HepG2 (cell line): ENCODE results near the gene DCAF6. TPM values are rescaled to one million over a fixed set of nuclear protein-coding genes. Genes with fewer than 3 reads are reported as not detected.

Source experiments
- ADNP ChIP-seq: sonication (generic); formaldehyde crosslinking; IDR thresholded peaks from 2 replicates; pipeline ENCODE4 v1.4.0; 2020; ENCODE audit warnings: missing genetic modification reagents
- CCAR2 ChIP-seq: fragments of 200-400 bp; formaldehyde crosslinking; optimal IDR thresholded peaks from 2 replicates; pipeline ENCODE3; 2018; ENCODE audit warnings: low read depth, mild to moderate bottlenecking, low read length, moderate library complexity
- CHD2 ChIP-seq: IDR thresholded peaks from 2 replicates; pipeline ENCODE4 v1.6.1; 2011; ENCODE audit warnings: low read depth, low read length, improper control_type of control experiment
- HDAC2 ChIP-seq: sonication (generic); formaldehyde crosslinking; IDR thresholded peaks from 2 replicates; pipeline ENCODE4 v1.4.0; 2020; ENCODE audit warnings: missing genetic modification reagents
- KAT2B ChIP-seq: fragments of 150-350 bp; IDR thresholded peaks from 2 replicates; pipeline ENCODE4 v1.6.1; 2014; ENCODE audit warnings: low read depth, low read length, borderline replicate concordance
- PHF21A ChIP-seq: sonication (generic); formaldehyde crosslinking; IDR thresholded peaks from 2 replicates; pipeline ENCODE4 v1.5.0; 2020; ENCODE audit warnings: mild to moderate bottlenecking, missing genetic modification reagents
- REPIN1 ChIP-seq: sonication (generic); formaldehyde crosslinking; IDR thresholded peaks from 2 replicates; pipeline ENCODE4 v1.8.0; 2022; ENCODE audit warnings: missing genetic modification reagents, low read depth, mild to moderate bottlenecking, borderline replicate concordance
- ZNF180 ChIP-seq: sonication (generic); formaldehyde crosslinking; IDR thresholded peaks from 2 replicates; pipeline ENCODE4 v1.4.0; 2020; ENCODE audit warnings: low read depth, missing genetic modification reagents, borderline replicate concordance
- ZNF496 ChIP-seq: sonication (generic); formaldehyde crosslinking; IDR thresholded peaks from 2 replicates; pipeline ENCODE4 v1.8.1; 2023; ENCODE audit warnings: mild to moderate bottlenecking, moderate library complexity, missing genetic modification reagents; ENCODE audit not compliant: insufficient replicate concordance
- ZSCAN21 ChIP-seq: sonication (generic); formaldehyde crosslinking; IDR thresholded peaks from 2 replicates; pipeline ENCODE4 v1.8.0; 2022; ENCODE audit warnings: mild to moderate bottlenecking, missing genetic modification reagents, moderate library complexity, borderline replicate concordance
- ZZZ3 ChIP-seq: sonication (generic); formaldehyde crosslinking; IDR thresholded peaks from 2 replicates; pipeline ENCODE4 v1.4.0; 2020; ENCODE audit warnings: missing genetic modification reagents, mild to moderate bottlenecking, borderline replicate concordance
- polyA plus RNA-seq, 8 experiments: library from polyadenylated mRNA; depleted of rRNA in 3 of 8; stranded (reverse) in 7 of 8; unstranded in 1 of 8; fragments of >200 nt; fragmentation: Illumina TruSeq in 4 of 8; extraction: Trizol in 4 of 8; gene quantifications; 2 replicates each; pipeline versions ENCODE4 v1.2.1 to v1.2.3, GENCODE V29; 2011 to 2016; ENCODE audit warnings: low read depth in 4 of 8, missing spikeins in 1 of 8, mixed read lengths in 1 of 8; ENCODE audit not compliant: insufficient read depth in 1 of 8
- total RNA-seq, 5 experiments: library from RNA; depleted of rRNA; stranded (reverse); fragments of >200 nt; fragmentation: Illumina TruSeq; extraction: Trizol; gene quantifications; 2 replicates each; pipeline ENCODE4 v1.2.3, GENCODE V29; 2016; ENCODE audit warnings: low read depth in 1 of 5
- TF ChIP-seq, protein P1 (sequence below): sonication (generic); formaldehyde crosslinking; conservative IDR thresholded peaks from 2 replicates; pipeline ENCODE4 v1.4.0; 2020; ENCODE audit warnings: missing genetic modification reagents
- TF ChIP-seq, protein P2 (sequence below): fragments of 450-650 bp; IDR thresholded peaks from 2 replicates; pipeline ENCODE4 v1.6.1; 2017; ENCODE audit warnings: mild to moderate bottlenecking
- TF ChIP-seq, protein P3 (sequence below), 2 experiments: sonication (generic) in 1 of 2; formaldehyde crosslinking in 1 of 2; IDR thresholded peaks; 2 replicates each; pipeline versions ENCODE4 v1.4.0 to v1.6.1; 2016 to 2020; ENCODE audit warnings: borderline replicate concordance in 1 of 2, low read depth in 1 of 2, mild to moderate bottlenecking in 1 of 2, missing genetic modification reagents in 1 of 2
- TF ChIP-seq, protein P4 (sequence below): sonication (generic); formaldehyde crosslinking; IDR thresholded peaks from 2 replicates; pipeline ENCODE4; 2020; ENCODE audit warnings: missing genetic modification reagents, mild to moderate bottlenecking, borderline replicate concordance

The DCAF6 gene
- total and polyA plus RNA-seq, 2 of the 13 experiments (the other 11 are each of a cell fraction or from before 2014, with no cell fraction given): 24.7 to 33.7 TPM

DNA sequence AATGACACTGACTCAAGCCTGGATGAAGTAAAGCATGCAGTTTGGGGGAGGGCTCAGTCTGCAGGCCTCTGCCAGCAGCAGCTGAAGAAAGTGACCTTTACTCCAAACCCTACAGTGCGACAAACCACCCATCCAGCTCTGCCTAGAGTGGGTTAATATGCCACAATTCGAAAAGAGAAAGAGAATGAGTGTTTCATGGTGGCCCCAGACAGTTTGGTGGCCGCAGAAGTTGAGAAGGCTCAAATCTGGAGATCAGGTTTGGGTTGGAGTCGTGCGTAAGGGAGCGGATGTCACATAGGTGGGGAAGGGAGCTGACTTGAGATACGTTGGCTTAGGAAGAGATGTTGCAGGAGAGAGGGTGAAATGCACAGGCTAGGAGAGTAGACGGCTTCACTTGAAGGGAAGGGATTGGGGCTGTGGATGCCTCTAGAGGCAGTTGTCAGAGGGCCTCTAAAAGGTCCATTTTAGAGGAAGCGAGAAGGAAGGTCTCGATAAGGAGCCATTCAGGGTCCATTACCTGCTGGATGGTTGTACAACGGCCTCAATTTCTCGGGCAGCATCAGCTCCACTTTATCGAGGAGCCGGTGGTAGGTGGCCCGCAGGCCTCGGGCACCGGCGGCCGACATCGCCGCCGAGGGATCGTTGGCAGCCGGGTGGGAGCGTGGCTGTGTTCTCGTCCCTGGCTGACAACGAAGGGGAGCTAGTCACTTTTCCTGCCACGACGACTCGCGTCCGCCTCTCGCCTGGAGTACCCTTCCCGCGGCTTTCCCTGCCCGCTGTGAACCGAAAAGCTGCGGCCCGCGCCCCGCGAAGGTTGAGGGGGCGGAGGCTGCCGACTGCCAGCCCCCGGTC is 1.0 kb upstream of the DCAF6 start (continued):
- TF ChIP-seq PHF21A (CRISPR knock-in tag) (peak; percentile 24), ZSCAN21 (no peak; the same call in 1 of the 2 replicates), ZNF180 (CRISPR knock-in tag) (no peak), CHD2 (no peak), REPIN1 (CRISPR knock-in tag) (no peak), KAT2B (no peak), ZZZ3 (no peak), HDAC2 (CRISPR knock-in tag) (peak; percentile 26; the same call in 1 of the 2 replicates), CCAR2 (no peak), ADNP (CRISPR knock-in tag) (no peak), ZNF496 (CRISPR knock-in tag) (no peak)
- TF ChIP-seq, protein P1, sequence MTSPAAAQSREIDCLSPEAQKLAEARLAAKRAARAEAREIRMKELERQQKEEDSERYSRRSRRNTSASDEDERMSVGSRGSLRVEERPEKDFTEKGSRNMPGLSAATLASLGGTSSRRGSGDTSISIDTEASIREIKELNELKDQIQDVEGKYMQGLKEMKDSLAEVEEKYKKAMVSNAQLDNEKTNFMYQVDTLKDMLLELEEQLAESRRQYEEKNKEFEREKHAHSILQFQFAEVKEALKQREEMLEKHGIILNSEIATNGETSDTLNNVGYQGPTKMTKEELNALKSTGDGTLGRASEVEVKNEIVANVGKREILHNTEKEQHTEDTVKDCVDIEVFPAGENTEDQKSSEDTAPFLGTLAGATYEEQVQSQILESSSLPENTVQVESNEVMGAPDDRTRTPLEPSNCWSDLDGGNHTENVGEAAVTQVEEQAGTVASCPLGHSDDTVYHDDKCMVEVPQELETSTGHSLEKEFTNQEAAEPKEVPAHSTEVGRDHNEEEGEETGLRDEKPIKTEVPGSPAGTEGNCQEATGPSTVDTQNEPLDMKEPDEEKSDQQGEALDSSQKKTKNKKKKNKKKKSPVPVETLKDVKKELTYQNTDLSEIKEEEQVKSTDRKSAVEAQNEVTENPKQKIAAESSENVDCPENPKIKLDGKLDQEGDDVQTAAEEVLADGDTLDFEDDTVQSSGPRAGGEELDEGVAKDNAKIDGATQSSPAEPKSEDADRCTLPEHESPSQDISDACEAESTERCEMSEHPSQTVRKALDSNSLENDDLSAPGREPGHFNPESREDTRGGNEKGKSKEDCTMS: no peak
- TF ChIP-seq, protein P2, sequence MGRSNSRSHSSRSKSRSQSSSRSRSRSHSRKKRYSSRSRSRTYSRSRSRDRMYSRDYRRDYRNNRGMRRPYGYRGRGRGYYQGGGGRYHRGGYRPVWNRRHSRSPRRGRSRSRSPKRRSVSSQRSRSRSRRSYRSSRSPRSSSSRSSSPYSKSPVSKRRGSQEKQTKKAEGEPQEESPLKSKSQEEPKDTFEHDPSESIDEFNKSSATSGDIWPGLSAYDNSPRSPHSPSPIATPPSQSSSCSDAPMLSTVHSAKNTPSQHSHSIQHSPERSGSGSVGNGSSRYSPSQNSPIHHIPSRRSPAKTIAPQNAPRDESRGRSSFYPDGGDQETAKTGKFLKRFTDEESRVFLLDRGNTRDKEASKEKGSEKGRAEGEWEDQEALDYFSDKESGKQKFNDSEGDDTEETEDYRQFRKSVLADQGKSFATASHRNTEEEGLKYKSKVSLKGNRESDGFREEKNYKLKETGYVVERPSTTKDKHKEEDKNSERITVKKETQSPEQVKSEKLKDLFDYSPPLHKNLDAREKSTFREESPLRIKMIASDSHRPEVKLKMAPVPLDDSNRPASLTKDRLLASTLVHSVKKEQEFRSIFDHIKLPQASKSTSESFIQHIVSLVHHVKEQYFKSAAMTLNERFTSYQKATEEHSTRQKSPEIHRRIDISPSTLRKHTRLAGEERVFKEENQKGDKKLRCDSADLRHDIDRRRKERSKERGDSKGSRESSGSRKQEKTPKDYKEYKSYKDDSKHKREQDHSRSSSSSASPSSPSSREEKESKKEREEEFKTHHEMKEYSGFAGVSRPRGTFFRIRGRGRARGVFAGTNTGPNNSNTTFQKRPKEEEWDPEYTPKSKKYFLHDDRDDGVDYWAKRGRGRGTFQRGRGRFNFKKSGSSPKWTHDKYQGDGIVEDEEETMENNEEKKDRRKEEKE: no peak
- TF ChIP-seq, protein P3, sequence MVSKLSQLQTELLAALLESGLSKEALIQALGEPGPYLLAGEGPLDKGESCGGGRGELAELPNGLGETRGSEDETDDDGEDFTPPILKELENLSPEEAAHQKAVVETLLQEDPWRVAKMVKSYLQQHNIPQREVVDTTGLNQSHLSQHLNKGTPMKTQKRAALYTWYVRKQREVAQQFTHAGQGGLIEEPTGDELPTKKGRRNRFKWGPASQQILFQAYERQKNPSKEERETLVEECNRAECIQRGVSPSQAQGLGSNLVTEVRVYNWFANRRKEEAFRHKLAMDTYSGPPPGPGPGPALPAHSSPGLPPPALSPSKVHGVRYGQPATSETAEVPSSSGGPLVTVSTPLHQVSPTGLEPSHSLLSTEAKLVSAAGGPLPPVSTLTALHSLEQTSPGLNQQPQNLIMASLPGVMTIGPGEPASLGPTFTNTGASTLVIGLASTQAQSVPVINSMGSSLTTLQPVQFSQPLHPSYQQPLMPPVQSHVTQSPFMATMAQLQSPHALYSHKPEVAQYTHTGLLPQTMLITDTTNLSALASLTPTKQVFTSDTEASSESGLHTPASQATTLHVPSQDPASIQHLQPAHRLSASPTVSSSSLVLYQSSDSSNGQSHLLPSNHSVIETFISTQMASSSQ (IDR thresholded peaks at IDR 0.05; ENCODE audit: low read depth): no peak
- TF ChIP-seq, protein P3 (CRISPR knock-in tag; IDR thresholded peaks at IDR 0.05; ENCODE audit: borderline replicate concordance): no peak
- TF ChIP-seq, protein P4, sequence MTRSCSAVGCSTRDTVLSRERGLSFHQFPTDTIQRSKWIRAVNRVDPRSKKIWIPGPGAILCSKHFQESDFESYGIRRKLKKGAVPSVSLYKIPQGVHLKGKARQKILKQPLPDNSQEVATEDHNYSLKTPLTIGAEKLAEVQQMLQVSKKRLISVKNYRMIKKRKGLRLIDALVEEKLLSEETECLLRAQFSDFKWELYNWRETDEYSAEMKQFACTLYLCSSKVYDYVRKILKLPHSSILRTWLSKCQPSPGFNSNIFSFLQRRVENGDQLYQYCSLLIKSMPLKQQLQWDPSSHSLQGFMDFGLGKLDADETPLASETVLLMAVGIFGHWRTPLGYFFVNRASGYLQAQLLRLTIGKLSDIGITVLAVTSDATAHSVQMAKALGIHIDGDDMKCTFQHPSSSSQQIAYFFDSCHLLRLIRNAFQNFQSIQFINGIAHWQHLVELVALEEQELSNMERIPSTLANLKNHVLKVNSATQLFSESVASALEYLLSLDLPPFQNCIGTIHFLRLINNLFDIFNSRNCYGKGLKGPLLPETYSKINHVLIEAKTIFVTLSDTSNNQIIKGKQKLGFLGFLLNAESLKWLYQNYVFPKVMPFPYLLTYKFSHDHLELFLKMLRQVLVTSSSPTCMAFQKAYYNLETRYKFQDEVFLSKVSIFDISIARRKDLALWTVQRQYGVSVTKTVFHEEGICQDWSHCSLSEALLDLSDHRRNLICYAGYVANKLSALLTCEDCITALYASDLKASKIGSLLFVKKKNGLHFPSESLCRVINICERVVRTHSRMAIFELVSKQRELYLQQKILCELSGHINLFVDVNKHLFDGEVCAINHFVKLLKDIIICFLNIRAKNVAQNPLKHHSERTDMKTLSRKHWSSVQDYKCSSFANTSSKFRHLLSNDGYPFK (CRISPR knock-in tag): no peak; the same call in 1 of the 2 replicates
